D721Med (cell line): ENCODE results near the gene TMEM121.
A peak's percentile ranks its signal among the peaks of the same experiment; 100 is the strongest.

Experiments
- DNase-seq: peaks from one replicate; pipeline ENCODE4 v3.0.0; 2011; ENCODE audit warnings: low spot score; ENCODE audit not compliant: insufficient read length
- FAIRE-seq: peaks from 2 replicates; lab custom pipeline; 2011; peaks lifted over from hg19 to GRCh38; lab: Jason Lieb, UNC
- CTCF ChIP-seq: IDR thresholded peaks from 2 replicates; pipeline ENCODE4 v1.5.1; 2012; ENCODE audit warnings: mild to moderate bottlenecking, control low read depth; ENCODE audit not compliant: insufficient read depth; ENCODE audit errors: missing control alignments

Gene TMEM121

GRCh38 chr14:105480199-105480746, 46.1 kb upstream of the TMEM121 start:
- no peak for TF ChIP-seq CTCF
- no peak for FAIRE-seq
- no peak for DNase-seq

- peak; percentile 98 for DNase-seq
- peak; percentile 90 for TF ChIP-seq CTCF
- FAIRE-seq, result no peak
Measured at GRCh38 chr14:105480807-105481801, 45.3 kb upstream of the TMEM121 start.

- DNase-seq (no peak), FAIRE-seq (no peak)
- peak; percentile 17 for TF ChIP-seq CTCF
Measured at GRCh38 chr14:105481886-105482457, 44.4 kb upstream of the TMEM121 start.

- no peak for TF ChIP-seq CTCF
- FAIRE-seq (no peak), DNase-seq (no peak)
Measured at GRCh38 chr14:105482486-105483110, 43.8 kb upstream of the TMEM121 start.

- no peak for TF ChIP-seq CTCF
- DNase-seq (no peak), FAIRE-seq (no peak)
Measured at GRCh38 chr14:105483300-105484068, 42.9 kb upstream of the TMEM121 start.
